DMS79 (cell line): ENCODE measurements around the gene ALG10B.
"Not testable (repeated sequence)": the region's sequence is repeated elsewhere in the genome, so short reads cannot be mapped to it uniquely, and the experiment has no call there.

ENCODE experiments used
- DNase-seq: peaks from one replicate; lab custom pipeline; 2025; lab: John Stamatoyannopoulos, UW

ALG10B gene, protein sequence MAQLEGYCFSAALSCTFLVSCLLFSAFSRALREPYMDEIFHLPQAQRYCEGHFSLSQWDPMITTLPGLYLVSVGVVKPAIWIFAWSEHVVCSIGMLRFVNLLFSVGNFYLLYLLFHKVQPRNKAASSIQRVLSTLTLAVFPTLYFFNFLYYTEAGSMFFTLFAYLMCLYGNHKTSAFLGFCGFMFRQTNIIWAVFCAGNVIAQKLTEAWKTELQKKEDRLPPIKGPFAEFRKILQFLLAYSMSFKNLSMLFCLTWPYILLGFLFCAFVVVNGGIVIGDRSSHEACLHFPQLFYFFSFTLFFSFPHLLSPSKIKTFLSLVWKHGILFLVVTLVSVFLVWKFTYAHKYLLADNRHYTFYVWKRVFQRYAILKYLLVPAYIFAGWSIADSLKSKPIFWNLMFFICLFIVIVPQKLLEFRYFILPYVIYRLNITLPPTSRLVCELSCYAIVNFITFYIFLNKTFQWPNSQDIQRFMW

DNA sequence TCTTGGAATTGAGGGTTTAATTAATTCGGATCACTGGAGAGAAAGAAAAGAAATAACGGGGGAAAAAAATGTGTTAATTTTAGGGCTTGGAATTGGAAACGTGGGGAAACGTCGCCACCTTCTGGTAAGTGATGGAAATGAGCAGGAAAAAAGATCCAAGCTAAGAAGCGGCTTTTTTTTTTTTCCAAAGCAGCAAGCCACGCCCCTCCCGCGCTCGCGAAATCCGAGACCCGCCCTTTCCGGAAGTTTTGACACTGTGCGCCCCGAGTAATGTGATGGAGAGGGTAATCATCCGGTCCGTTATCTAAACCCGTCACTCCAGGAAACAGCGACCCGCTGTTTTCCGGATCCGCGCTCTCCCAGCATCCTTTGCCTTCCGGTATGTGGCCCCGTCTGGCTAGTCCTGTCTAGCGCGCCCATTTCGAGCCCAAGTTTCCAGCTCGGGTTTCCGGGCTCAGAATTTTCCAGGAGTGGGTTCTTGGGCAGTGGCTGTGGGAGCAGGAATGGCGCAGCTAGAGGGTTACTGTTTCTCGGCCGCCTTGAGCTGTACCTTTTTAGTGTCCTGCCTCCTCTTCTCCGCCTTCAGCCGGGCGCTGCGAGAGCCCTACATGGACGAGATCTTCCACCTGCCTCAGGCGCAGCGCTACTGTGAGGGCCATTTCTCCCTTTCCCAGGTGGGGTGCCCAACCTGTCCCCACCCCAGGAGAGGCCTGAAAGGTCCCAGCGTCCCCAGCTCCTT, at the start of gene ALG10B:
TSS of gene ALG10B (plus strand) at position 384 of the 739 bp plus-strand sequence. CDS start at position 504, 120 bp downstream.
- DNase-seq, result no peak

DNA sequence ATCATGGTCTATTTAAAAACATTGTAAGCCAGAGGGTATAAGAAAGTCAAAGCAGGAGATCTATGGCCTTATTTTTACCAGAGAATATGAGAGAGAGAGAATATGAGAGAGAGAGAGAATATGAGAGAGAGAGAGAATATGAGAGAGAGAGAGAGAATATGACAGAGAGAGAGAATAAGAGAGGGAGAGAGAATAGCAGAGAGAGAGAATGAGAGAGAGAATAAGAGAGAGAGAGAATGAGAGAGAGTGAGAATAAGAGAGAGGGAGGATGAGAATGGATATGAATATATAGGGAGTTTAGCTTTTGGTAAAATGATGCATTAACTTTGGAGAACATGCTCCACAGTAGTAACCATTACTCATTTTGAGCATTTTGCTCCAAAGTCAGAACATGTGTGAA, 48.0 kb upstream of the ALG10B start:
- DNase-seq, result no peak

DNA sequence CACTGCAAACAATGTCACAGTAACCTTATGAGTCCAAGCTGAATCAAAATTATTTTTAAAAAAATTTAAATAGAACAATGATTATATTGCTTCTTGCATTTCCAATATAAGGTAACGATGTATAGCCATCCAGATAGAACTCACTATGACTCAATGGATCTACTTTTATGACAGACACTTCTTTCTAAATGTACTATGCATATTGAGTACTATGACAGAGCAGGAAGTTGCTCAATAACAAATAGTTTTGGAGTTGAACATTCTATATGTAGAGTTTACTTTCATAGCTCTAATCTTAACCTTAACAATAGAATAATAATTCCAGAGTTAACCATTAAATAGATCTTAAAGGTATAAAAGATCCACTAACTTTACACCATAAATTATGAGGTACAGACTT, 46.7 kb upstream of the ALG10B start:
- DNase-seq, result no peak

DNA sequence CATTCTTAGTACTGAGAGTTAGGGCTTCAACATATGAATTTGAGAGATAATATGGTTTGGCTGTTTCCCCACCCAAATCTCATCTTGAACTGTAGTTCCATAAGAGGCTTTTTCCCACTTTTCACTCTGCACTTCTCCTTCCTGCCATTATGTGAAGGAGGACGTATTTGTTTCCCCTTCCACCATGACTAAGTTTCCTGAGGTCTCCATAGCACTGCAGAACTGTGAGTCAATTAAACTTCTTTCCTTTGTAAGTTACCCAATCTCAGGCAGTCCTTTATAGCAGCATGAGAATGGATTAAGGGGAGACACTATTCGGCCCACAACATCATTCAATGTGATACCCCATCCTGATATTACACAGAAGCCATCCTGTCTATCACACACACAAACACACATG, 36.8 kb upstream of the ALG10B start:
- DNase-seq, result no peak

DNA sequence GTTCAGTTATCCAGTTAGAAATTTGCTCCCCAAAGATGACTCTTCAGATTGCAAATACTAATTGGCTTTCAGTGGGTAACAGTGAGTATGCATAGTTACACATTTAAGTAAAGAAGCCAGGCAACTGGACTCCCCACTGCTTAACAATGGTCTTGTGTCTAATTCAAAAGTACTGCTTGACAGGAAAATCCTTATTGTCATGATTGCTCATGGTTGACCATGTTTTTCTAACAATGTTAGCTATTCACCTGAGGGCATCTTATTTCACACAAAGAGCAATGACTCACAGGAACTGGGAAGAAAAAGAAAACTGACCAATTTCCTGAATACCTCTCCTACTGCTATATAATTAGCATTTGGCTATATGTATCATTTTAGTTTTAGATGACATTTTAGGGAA, 33.7 kb upstream of the ALG10B start:
- no peak for DNase-seq

DNA sequence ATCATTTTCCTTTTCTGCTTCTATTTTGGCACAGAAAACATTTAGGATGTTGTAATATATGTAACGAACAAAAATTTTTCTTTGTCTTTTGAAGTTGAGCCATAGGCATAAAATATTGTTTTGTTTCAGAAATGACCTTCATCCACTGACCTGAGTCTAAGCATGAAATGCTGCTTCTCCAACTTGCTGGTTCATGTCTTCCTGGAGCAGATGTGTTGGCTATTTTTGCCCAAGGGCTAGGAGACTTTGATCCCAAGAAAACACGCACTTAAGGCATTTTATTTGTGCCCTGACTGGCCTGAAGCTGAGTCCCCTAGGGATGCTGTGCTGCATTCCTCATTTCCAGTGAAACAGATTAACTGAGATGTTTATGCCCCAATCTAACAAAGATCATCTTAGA, 27.2 kb upstream of the ALG10B start:
- DNase-seq, result no peak

DNA sequence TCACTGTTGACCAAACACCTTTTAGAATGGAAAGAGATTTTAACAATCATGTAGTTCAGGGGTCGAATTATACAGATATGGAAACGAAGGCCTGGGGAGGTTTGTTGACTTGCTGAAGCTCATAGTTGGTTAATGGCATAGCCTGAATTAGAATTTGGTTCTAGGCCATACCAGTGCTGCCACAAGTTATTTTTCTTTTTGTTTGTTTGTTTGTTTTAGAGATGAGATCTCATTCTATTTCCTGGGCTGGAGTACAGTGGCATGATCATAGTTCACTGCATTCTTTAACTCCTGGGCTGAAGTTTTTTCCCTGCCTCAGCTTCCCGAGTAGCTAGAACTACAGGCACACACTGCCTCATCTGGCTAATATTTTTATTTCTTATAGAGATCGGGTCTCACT, 25.4 kb upstream of the ALG10B start:
- DNase-seq, result no peak

DNA sequence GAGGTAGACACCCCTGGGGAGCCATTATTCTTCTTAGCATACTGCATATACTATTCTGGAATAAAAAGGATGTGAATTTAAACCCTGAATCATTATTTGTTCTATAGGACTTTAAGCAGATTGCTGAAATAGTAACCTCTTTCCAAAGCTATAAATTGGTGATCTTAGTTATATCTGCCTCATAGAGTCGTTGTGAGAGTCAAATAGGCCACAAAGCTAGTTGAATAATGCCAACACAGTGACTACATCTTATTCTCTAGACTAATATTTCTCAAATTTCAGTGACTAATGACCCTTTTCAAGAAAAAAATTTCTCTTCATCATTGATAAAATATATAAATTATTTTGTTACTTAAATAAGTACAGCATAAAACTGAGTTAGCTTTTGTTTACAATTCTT, 13.6 kb upstream of the ALG10B start:
- not testable (repeated sequence) for DNase-seq

DNA sequence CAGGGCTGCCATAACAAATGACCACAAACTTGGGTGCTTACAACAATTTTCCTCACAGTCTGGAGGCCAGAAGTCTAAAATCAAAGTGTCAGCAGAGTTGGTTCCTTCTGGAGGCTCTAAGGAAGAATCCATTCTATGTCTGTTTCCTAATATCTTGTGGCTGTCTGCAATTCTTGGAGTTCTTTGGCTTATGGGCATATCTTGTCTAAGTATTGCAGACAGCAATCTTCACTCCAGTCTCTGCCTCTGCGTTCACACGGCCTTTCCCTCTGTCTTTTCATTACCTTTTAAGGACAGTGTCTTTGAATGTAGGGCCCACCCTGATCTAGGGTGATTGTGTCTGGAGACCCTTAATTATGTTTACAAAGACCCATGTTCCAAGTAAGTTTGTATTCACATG, 5.4 kb downstream of the ALG10B start:
- not testable (repeated sequence) for DNase-seq

DNA sequence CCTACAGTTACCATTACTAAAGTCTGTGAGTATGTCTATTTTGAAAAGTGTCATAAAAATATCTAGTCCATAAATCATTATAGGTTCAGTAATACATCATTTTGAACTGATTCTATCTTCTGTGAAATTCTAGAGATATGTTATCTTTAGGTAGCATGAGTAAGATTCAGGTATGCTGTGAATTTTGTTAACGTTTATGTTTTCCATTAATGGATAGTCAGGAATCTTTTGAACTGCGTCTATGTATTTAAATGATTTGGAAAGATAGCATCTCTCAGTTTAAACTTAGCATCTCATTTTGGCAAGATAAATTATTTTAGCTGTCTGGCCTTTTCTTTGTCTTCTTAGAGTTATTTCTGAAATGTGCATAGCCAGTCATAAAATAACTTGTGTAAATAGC, 8.3 kb downstream of the ALG10B start:
- DNase-seq, result no peak

DNA sequence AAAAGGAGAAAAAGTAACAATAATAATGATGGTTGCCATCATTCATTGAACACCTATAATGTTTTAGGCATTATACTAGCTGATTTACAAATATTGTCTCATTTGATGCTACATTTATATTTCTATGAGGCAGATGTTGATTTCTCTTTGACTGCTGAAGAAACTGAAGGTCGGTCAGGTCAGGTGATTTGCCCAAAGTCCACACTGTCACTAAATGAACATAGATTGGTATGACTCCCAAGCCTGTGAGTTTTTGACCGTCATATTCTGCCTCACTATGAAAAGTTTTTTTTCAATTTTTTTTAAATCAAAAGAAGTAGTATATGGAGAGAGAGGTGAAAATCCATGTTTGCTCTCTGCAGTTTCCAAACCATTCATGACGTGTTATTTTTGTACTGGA, 10.8 kb downstream of the ALG10B start:
- no peak for DNase-seq

DNA sequence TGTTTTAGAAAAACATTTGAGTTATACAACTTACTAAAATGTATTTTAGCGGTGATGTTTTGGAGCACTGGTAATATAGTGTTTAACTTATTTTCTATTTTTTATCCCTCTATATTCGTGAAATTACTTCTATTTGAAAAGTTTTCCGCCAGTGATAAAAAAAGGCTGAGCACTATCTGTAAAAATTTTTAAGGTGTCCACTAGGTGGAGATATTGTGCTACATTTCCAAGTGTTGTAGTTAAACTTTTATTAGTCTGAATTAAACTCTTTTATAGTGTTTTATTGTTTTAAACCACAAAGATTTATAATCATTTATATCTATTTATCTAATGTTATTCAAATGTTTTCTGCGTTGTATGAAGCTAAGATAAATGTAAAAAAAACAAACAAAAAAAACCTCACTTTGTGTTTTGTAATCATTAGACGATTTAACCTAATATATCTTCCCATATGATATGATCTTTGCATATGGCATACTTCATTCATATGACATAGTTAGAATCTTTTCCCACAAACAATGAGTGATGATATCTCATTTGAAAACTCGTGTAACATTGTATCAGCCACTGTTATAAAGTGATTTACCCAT, 11.8 kb downstream of the ALG10B start:
- DNase-seq, result no peak

DNA sequence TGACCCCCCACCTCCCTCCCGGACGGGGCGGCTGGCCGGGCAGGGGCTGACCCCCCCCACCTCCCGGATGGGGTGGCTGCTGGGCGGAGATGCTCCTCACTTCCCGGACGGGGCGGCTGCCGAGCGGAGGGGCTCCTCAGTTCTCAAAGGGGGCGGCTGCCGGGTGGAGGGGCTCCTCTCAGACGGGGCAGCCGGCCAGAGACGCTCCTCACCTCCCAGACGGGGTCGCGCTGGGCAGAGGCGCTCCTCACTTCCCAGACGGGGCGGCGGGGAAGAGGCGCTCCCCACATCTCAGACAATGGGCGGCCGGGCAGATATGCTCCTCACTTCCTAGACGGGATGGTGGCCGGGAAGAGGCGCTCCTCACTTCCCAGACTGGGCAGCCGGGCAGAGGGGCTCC, 13.8 kb downstream of the ALG10B start:
- DNase-seq, result not testable (repeated sequence)

DNA sequence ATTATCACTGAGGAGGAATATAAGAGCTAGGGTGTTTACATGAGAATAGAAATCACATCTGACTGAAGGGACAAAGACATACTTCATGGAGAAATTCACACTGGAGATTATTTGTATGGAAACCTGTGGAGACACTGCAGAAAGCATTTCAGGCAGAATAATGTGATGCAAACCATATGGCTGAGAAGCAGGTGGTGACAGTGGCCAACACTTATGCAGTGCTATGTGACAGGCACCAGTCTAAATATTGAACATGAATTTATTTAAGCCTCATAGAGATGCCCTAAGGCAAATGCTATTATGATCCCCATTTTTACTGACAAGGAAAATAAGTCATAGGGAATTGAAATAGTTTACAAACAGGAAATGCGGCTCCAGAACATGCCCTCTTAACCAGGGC, 16.2 kb downstream of the ALG10B start:
- no peak for DNase-seq

DNA sequence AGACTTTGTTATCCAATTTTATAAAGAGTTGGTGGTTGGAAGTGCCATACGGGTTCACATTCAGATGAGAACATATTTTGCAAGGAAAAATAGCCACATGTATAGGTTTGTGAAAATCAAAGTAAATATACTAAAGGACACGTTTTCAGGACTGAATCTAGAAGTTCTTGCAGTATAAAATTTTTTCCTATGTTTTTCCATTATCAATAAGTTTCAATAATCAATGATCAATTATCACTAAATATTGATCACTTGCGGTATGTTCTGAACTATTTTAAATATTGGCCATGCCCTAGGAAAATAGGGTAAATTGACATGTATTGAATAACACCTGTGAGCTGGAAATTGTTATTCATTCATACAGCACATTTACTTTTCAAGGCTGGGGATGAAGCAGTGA, 25.9 kb downstream of the ALG10B start:
- no peak for DNase-seq

DNA sequence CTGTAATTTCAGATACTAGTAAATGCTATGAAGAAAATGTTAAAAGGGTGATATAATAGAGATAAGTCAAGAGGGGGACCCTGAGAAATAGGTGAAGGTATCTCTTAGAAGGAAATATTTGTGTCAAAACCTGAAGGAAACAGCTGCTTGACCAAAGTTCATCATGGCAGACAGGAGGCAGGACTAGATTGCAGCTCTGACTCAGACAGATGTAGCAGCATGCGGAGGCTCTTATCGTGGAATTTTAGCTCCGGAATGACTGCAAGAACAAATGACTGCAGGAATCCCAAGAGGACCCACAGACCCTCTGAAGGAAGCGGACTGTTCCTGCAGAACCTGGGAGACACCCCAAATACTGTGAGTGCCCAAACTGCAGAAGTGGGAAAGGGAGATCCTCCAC, 26.7 kb downstream of the ALG10B start:
- DNase-seq, result not testable (repeated sequence)

DNA sequence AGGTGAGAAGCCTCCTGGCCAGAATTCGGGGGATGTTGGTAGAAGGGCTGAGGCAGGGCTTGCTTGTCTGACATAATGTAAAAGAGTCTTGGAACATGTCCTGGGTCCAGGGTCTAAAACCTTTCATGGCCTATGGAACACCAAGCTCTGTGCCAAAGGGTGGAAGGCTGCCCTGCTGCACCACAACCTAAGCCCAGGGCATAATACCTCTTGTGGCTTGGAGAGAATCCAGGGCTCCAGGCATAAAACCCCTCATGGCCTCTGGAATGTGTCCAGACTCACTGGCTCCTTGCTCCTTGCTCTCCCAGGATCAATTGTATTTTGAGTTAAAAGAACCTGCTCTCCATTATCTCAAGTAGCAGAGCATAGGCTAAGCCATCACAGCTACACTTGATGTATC, 27.3 kb downstream of the ALG10B start:
- DNase-seq, result not testable (repeated sequence)

DNA sequence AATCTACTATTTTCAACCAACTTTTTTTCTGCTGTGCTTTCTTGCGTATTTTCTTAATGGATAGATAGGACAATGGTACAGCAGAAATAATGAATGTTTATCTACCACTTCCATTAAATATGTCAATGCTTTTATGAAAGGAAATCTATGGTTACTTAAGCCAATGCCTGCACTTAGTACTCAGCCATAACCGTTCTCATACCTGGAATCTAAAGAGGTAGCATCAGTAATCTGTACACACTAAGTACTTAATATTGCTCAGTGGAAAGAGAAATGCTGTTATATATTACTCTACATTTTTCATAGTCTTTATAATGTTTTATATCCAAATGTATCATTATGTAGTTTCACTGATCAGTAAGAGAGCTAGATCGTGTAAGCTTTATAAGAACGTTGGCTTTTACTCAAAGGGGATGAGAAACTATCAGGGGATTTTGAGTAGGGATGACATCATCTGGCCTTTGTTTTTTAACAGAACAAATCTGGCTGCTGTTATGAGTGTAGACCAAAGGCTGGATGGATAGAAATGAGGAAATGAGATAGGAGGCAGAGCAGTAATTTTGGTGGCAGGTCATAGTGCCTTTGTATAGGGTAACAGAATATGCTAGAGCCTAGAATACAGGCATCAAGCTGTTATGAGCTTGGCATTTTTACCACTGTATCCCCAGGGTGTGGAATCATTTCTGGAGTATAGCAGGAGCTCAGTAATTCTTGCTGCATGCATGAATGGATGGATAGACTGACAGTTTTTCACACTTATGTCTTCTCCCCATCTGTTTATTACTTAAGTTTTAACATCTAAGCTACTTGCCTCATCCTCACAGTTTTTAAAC, 34.0 kb downstream of the ALG10B start:
- no peak for DNase-seq

DNA sequence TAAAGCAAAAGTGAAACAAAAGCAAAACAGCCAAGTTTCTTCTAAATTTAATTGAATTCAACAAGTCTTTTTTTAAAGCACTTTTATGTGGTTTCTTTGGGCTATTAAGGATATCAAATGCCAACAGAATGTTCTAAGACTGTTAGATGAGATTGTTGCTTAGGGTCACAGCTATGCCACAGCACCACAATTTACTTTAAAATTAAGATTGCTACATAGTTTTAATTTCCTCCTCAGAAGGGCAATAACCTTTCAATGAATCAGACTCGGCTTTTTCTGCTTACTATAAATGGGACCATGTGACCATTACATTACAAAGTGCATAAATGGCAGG, 34.6 kb downstream of the ALG10B start:
- not testable (repeated sequence) for DNase-seq

DNA sequence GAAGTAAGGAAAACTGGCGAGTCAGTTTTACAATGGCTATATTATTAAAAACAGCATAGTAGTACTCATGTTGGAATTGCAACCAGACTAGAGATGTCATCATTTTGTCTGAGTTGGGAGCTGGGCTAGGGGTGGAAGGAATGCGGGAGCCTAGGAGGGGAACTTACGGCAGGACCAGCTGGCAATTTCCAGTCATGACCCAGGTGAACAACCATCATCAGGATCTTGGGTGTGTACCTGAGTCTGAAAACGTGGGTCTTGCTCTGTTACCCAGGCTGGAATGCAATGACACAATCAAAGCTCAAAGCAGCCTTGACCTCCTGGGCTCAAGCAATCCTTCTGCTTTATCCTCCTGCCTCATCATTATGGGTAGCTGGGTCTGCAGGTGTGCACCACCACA, 50.9 kb downstream of the ALG10B start:
- DNase-seq, result no peak

DNA sequence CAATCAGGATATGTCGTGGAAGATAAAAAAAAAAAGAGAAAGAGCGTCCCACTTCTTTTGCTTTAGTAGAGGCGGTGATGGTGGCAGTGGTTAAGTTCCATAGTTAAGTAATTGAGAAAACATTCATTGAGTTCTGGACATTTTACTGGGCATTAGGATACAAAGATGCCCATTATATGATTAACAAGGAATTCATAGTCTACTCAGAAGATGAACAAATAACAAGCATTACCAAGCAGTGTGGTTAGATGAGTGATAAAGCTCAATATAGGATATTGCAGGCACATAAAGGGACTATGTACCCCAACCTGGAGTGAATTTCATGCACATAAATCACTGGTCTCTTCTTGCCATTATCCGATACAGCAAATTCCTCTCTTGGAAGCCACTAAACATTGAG, 53.7 kb downstream of the ALG10B start:
- no peak for DNase-seq

DNA sequence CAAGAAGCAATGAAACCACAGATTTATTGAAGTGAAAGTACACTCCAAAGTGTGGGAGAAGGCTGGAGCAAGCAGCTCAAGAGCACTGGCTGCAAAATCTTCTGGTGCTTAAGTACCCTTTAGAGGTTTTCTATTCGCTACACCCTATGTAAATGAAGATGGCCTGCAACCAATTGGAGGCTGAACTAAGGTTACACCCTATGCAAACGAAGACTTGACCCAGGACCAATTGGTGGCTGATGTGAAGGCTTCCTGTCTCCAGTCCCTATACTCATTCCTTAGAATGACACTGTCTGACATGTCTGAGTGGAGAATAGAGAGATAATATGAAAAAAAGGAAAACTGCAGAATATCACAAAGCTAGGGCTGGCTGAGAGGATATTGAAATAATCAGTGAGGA, 57.2 kb downstream of the ALG10B start:
- no peak for DNase-seq
